Neural progenitor cell (in vitro differentiated cells): Measurements from ENCODE around the gene LHX2. TPM values are rescaled to one million over a fixed set of nuclear protein-coding genes. Genes with fewer than 3 reads are reported as not detected.

Experiments used
- DNase-seq: peaks from one replicate; pipeline ENCODE4 v3.0.0-alpha.2; 2016; ENCODE audit warnings: low spot score
- H2AFZ ChIP-seq: fragments of 200-600 bp; sonication (generic); replicated peaks from 2 replicates; pipeline ENCODE4 v1.6.1; 2016; ENCODE audit warnings: antibody characterized with exemption
- H3F3A ChIP-seq: fragments of 200-600 bp; sonication (generic); 2 replicates; pipeline ENCODE4 v1.6.1; 2016; ENCODE audit warnings: antibody characterized with exemption, low read depth
- H3K27ac ChIP-seq: fragments of 200-600 bp; sonication (generic); 2 replicates; pipeline ENCODE4 v1.5.1; 2016; ENCODE audit warnings: mild to moderate bottlenecking
- H3K27me3 ChIP-seq: fragments of 200-600 bp; sonication (generic); 2 replicates; pipeline ENCODE4 v1.6.1; 2016; ENCODE audit warnings: mild to moderate bottlenecking, moderate library complexity
- H3K36me3 ChIP-seq: fragments of 200-600 bp; sonication (generic); 2 replicates; pipeline ENCODE4 v1.5.1; 2016
- H3K4me1 ChIP-seq: fragments of 200-600 bp; sonication (generic); 2 replicates; pipeline ENCODE4 v1.6.1; 2016; ENCODE audit warnings: mixed run types
- H3K4me2 ChIP-seq: fragments of 200-600 bp; sonication (generic); 2 replicates; pipeline ENCODE4 v1.6.1; 2016
- H3K4me3 ChIP-seq: fragments of 200-600 bp; sonication (generic); 2 replicates; pipeline ENCODE4 v1.5.1; 2016
- H3K79me2 ChIP-seq: fragments of 200-600 bp; sonication (generic); 2 replicates; pipeline ENCODE4 v1.6.1; 2016; ENCODE audit warnings: low read depth
- H3K9ac ChIP-seq: fragments of 200-600 bp; sonication (generic); 2 replicates; pipeline ENCODE4 v1.6.1; 2016
- H3K9me3 ChIP-seq: fragments of 200-600 bp; sonication (generic); 2 replicates; pipeline ENCODE4 v1.5.1; 2016; ENCODE audit warnings: low read depth
- H4K20me1 ChIP-seq: fragments of 200-600 bp; sonication (generic); 2 replicates; pipeline ENCODE4 v1.6.1; 2016; ENCODE audit warnings: low read depth
- H3K27ac Mint-ChIP-seq: 3 replicates; pipeline ENCODE4 v1.8.0; 2021; ENCODE audit warnings: mixed read lengths
- H3K27me3 Mint-ChIP-seq: 2 replicates; pipeline ENCODE4 v1.8.0; 2022; ENCODE audit warnings: low read depth, mild to moderate bottlenecking, inconsistent platforms, moderate library complexity, mixed read lengths; ENCODE audit not compliant: insufficient read depth
- H3K36me3 Mint-ChIP-seq: 3 replicates; pipeline ENCODE4 v1.8.0; 2021; ENCODE audit warnings: mixed read lengths
- H3K4me1 Mint-ChIP-seq: 3 replicates; pipeline ENCODE4 v1.8.0; 2021; ENCODE audit warnings: mixed read lengths
- H3K4me3 Mint-ChIP-seq: 3 replicates; pipeline ENCODE4 v1.8.0; 2021; ENCODE audit warnings: mild to moderate bottlenecking, moderate library complexity, mixed read lengths
- H3K9me3 Mint-ChIP-seq: 3 replicates; pipeline ENCODE4 v1.8.0; 2020; ENCODE audit warnings: mixed read lengths
- CTCF ChIP-seq: fragments of 200-600 bp; sonication (generic); IDR thresholded peaks from 2 replicates; pipeline ENCODE4 v1.5.1; 2017; ENCODE audit warnings: antibody characterized with exemption, mild to moderate bottlenecking
- EZH2 ChIP-seq: fragments of 200-600 bp; sonication (generic); IDR thresholded peaks from 2 replicates; pipeline ENCODE4 v1.6.1; 2017; ENCODE audit warnings: antibody characterized with exemption, mild to moderate bottlenecking, moderate library complexity
- EZH2phosphoT487 ChIP-seq: fragments of 200-600 bp; sonication (generic); IDR thresholded peaks from 2 replicates; pipeline ENCODE4 v1.6.1; 2017; ENCODE audit warnings: antibody characterized with exemption
- total RNA-seq: library from RNA; depleted of rRNA; stranded (reverse); fragments of >200 nt; gene quantifications from 2 replicates; pipeline ENCODE4 v1.2.3, GENCODE V29; 2015; ENCODE audit warnings: low replicate concordance

The LHX2 gene
- total RNA-seq, 1 donor from 2014 or later, result 36.3 TPM

GRCh38 chr9:124017929-124018729 is 6.6 kb downstream of the LHX2 start:
- Histone ChIP-seq H3K4me2 (peak overlapping the region; percentile 92), H3K4me1 (peaks cover 49% of the 10 kb centered on the region), H3K4me3 (peak overlapping the region; percentile 76), H4K20me1 (peaks cover 100% of the 10 kb centered on the region), H3F3A (peaks cover 71% of the 10 kb centered on the region), H3K27ac (no peak overlapping the region), H3K9ac (no peak overlapping the region), H3K36me3 (peaks cover 12% of the 10 kb centered on the region), H3K27me3 (peaks cover 100% of the 10 kb centered on the region), H3K9me3 (no peaks in the 10 kb centered on the region), H2AFZ (no peak overlapping the region), H3K79me2 (peaks cover 75% of the 10 kb centered on the region)
- no peak for TF ChIP-seq CTCF
- TF ChIP-seq EZH2phosphoT487, result no peak
- no peak for TF ChIP-seq EZH2
- Mint-ChIP-seq H3K36me3 (peaks cover 5% of the 10 kb centered on the region), H3K27me3 (peaks cover 78% of the 10 kb centered on the region), H3K4me3 (peak overlapping the region; percentile 78), H3K9me3 (peaks cover 2% of the 10 kb centered on the region), H3K4me1 (peaks cover 31% of the 10 kb centered on the region), H3K27ac (no peak overlapping the region)
- peak; percentile 81 for DNase-seq

- peaks cover 73% of the 10 kb centered on the region for H3K27me3 Mint-ChIP-seq
Measured at GRCh38 chr9:124018730-124019697, 7.4 kb downstream of the LHX2 start.

More at GRCh38 chr9:124018730-124019697, 7.4 kb downstream of the LHX2 start:
- Histone ChIP-seq H3F3A (peaks cover 66% of the 10 kb centered on the region), H3K27me3 (peaks cover 100% of the 10 kb centered on the region), H3K79me2 (peaks cover 67% of the 10 kb centered on the region), H2AFZ (no peak overlapping the region), H3K9ac (no peak overlapping the region), H4K20me1 (peaks cover 100% of the 10 kb centered on the region), H3K4me2 (peak overlapping the region; percentile 92), H3K27ac (no peak overlapping the region), H3K4me3 (peak overlapping the region; percentile 76), H3K9me3 (no peaks in the 10 kb centered on the region), H3K36me3 (peaks cover 12% of the 10 kb centered on the region), H3K4me1 (peaks cover 43% of the 10 kb centered on the region)
- peaks cover 25% of the 10 kb centered on the region for H3K4me1 Mint-ChIP-seq
- TF ChIP-seq CTCF, result no peak
- TF ChIP-seq EZH2, result peak; percentile 57
- peak; percentile 44 for TF ChIP-seq EZH2phosphoT487
- peak overlapping the region; percentile 78 for H3K4me3 Mint-ChIP-seq
- DNase-seq, result peak; percentile 55
- peaks cover 5% of the 10 kb centered on the region for H3K36me3 Mint-ChIP-seq
- peaks cover 2% of the 10 kb centered on the region for H3K9me3 Mint-ChIP-seq
- no peak overlapping the region for H3K27ac Mint-ChIP-seq
